Stimulated activated CD4-positive, alpha-beta T cell treated with anti-CD3 and anti-CD28 coated beads, Interleukin-2, amount 100 ng/mL, for 4 hours (primary cell): ENCODE results near the gene KCNQ1OT1.

Source experiments
- DNase-seq: peaks from one replicate; pipeline ENCODE4 v3.0.0-alpha.2; 2020; ENCODE audit warnings: low read depth

The KCNQ1OT1 gene

GRCh38 chr11:2719831-2720590, 20.2 kb upstream of the KCNQ1OT1 start:
- DNase-seq = no peak

DNA sequence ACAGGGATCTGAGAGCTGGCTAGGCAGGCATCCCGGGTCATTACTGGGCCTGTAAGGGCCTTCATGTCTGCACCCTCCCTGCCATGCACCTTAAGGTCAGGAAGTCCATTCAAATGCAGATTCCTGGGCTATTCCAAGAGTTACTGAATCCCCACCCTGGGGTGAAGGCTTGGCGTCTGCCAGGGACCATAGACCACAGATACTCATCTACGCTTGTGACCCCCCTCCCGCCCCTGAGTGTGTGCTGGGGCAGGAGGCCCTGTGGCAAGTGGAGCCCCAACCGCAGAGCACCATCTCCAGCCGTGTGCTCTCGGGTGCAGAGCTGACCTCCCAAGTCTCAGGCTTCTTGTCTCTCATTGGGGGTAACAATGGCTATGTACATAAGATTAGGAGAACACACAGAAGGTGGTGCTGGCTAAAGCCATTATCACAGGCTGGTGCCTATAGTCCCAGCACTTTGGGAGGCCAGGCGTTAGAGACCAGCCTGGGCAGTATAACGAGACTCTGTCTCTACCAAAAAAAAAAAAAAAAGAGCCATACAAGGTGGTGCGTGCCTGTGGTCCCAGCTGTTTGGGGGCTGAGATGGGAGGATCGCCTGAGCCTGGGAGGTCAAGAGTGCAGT, 19.1 kb upstream of the KCNQ1OT1 start:
- DNase-seq = no peak

DNA sequence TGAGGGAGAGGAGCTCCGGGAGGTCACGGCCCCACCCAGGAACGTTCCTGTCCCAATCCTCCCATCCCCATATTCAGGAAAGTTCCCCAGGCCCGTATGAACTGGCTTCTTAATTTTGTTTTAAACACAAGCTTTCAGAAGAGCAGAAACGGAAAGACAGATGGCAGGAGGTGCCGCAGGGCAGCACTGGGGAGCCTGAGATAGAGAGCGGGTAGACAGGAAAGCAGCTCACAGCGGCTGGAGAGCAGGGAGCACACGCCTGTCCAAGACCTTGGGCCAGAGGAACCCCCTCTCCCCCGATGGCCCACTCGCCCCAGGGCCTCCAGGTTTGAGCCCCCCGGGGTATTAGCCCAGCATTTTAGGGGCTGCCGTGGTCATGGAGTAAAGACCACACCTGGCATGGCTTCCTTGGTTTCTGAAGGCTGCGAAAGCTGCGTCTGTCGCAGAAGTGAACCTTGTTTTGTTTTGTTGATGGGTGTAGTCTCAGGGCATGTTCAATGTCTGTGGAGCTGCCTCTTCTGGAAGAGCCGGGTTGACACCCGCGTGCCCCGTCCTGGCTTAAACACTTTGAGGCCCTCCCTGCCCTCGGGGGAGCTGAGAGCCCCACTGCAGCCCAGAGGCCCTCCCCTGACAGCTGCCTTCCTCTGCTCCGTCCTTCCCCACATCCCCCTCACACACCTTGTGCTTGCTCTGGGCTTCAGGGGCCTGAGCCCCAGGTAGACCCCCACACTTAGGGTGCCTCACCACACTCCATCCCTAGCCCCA, 17.9 kb upstream of the KCNQ1OT1 start:
- DNase-seq = no peak

DNA sequence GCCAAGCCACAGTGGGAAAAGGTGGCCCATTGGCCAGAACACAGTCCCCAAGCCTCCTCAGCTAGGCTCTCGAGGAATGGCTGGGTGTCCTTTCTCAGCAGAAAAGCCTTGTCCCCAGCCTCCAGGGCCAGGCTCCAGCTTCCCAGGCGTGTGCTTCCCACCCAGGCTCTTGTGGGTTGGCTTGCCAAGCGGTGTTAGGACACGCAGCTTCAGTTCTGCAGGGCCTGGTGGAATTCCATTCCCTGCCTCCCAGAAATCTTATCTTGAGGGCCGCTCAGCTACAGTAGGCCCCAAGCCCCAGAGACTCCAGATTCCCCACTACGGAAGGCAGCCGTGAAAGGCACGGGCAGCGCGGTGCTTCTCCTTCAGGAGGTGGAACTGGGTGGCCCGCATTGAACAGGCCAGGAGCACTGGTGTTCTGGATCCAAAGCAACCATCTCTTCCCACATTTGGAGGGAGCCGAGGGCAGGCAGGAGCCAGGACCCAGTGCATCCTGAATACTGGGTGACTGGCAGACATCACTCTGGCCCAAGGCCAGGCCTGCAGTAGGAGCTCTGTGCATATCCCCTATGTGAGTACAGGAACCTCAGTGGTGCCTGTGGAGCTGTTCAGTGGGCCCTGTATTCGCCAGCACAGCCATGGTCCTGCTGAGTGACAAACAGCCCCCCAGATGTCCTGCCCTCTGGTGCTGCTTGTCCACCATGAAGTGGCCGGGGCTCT, 16.7 kb upstream of the KCNQ1OT1 start:
- no peak for DNase-seq

GRCh38 chr11:2715716-2716350, 16.0 kb upstream of the KCNQ1OT1 start:
- DNase-seq = no peak

DNA sequence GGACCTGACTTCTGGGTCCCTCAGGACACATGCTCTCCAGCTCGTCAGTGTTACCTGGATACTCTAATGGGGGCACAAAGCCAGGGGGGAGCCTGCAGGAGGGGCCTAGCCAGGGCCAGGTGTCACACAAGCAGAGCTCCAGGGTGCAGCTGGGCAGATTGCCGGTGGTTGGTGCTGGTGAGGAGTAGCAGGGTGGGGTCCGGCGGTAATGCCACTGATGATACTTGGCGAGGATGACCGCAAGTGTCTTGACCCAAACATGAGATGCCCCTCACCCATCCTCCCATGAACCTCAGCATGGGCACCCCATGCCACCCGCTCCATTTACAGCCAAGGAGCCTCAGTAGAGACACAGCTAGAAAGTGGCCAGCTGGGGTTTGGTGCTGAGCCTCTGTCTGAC, 15.1 kb upstream of the KCNQ1OT1 start:
- DNase-seq = no peak

- DNase-seq = no peak
These were observed 14.6 kb upstream of the KCNQ1OT1 start for GRCh38 chr11:2714463-2714800.

GRCh38 chr11:2713661-2714462, 14.1 kb upstream of the KCNQ1OT1 start:
- no peak for DNase-seq

GRCh38 chr11:2713094-2713493, 13.3 kb upstream of the KCNQ1OT1 start:
- DNase-seq = no peak

GRCh38 chr11:2711161-2711560, 11.4 kb upstream of the KCNQ1OT1 start:
- no peak for DNase-seq

GRCh38 chr11:2709429-2709828, 9.6 kb upstream of the KCNQ1OT1 start:
- no peak for DNase-seq

DNA sequence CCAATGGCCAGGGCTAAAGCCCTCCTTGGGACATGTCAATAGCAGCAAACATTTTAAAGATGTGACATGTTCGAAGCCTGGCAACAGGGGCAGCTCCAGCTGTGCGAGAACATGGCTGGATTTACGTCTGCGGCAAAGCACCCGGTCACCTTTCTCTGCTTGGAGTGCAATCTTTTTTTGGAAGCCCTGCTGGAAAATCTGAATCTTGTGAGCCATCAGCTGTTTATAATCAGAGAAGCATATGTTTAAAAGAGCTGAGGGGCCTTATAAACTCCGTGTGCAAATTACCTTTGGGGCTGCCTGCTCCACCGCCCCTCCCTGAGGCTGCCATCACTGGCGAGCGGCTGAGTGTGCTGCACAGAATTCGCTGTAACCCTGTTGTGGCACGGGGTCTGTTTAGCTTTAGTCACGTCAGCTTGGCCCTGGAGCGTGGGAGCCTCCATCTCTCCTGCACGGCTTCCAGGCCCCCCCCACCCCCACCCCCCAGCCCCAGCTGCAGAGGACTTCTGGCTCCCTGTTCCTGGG, 9.0 kb upstream of the KCNQ1OT1 start:
- no peak for DNase-seq

DNA sequence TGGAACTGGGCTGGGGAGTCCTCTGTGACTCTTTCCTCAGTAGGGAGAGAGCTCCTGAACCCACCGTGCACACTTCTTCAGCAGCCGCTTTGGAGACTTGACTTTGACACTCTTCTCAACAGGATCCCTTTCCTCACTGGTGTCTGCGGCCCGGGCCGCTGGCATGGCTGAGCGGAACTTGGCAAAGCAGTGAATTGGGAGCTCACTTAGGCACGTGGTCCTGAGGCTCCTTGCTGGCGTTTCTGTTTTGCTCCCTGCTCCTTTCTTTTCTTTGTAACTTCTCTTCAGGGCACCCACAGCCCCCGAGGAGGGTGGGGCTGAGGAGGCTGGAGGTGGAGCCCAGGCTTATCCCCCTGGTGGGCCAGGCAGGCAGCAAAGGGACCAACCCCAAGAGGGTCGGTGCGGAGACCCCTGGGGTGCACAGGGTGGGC, 8.4 kb upstream of the KCNQ1OT1 start:
- no peak for DNase-seq

- DNase-seq = no peak
These were observed 7.9 kb upstream of the KCNQ1OT1 start for GRCh38 chr11:2707736-2708135.

DNA sequence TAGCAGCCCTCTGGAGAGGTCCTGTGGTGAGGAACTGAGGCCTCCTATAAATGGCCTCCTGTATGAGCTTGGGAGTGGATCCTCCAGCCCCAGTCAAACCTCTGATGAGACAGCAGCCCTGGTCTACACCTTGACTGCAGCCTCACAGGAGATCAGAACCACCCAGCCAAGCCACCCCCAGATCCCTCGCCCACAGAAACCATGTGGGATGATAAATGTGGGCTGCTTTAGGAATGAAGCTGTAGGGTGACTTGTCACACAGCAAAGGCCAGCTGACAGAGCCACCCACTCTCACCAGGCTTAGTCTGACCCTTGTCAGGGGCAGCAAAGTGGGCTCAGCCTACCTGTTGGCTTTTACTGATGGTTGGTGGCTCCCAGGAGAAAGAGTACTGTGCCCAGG, 6.5 kb upstream of the KCNQ1OT1 start:
- no peak for DNase-seq

DNA sequence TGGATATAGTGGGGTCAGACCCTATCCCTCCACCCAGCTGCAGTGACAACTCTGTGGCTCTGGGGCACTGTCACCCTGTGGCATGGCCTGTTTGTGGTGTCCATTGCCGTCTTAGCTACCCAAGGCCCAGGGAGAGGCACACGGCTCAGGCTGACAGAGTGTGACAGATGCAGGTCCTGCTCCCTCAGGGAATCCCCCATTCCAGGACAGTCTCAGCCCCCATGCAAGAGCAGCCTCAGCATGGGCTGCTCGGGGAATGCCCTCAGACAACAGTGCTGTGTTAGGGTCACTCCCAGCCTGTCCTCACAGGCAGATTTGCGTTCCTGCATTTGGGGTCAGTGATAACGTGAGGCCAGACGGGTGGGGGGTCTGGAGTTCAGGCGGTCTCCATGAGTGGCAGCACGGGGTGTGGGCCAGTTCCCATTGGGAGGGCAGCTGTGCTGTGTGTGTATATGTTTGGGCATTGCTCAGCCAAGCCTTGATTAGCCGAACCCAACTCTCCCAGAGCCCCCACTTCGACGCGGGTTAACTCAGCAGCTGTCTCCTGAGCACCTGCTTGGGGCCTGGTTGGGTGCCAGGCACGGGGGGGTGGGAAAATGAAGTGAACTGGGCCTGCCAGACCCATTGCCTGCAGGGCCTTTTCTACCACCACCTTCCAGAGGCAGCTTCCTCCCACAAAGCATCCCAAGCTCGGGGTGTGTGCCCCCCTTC, 5.3 kb upstream of the KCNQ1OT1 start:
- no peak for DNase-seq

GRCh38 chr11:2704356-2704755, 4.6 kb upstream of the KCNQ1OT1 start:
- DNase-seq = no peak

GRCh38 chr11:2703363-2704141, 3.8 kb upstream of the KCNQ1OT1 start:
- DNase-seq = no peak

DNA sequence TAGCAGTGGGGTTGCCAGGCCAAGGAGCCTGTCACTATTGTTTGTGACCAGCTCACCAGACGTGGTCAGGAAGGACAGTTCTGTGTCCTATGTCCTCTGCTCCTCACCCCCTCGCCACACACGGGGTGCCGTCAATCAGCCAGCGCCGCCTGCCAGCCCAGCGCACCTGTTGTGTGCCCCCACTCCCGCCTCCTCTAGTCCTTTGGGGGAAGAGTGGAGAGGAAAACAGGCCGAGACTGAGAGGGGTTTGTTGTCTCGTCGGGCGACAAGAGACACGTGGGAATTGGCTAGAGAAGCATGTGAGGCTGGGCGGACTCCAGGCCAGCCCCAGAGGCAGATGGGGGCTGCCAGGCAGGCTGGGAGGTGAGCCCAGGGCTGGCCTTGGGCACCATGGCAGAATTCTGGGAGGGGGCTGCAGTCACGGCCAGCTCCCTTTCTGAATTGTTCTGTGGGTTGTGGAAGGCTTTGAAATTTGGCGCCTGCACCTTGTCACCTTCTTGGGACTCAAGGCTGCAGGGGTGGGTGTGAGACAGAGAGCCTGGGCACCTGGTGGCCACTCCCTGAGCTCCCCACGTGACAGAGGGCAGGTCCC, 3.1 kb upstream of the KCNQ1OT1 start:
- DNase-seq = no peak
